HG02763 (cell line): ENCODE results near the gene HTT.
A peak's percentile ranks its signal among the peaks of the same experiment; 100 is the strongest.
"Not testable (repeated sequence)": the region's sequence is repeated elsewhere in the genome, so short reads cannot be mapped to it uniquely, and the experiment has no call there.

Experiments used
- ATAC-seq: cut with Tn5 transposase; IDR thresholded peaks from one replicate; pipeline ENCODE4 v1.9.1; 2021; ENCODE audit warnings: mild to moderate bottlenecking, moderate library complexity; ENCODE audit not compliant: unreplicated experiment

Gene HTT

GRCh38 chr4:3075652-3075981 lies 1.1 kb downstream of the HTT start:
- no peak for ATAC-seq

- ATAC-seq: no peak
Measured at GRCh38 chr4:3077796-3078195, 3.3 kb downstream of the HTT start.

- no peak for ATAC-seq
Measured at GRCh38 chr4:3079694-3080123, 5.2 kb downstream of the HTT start.

- ATAC-seq: no peak
Measured at GRCh38 chr4:3082925-3083515, 8.5 kb downstream of the HTT start.

GRCh38 chr4:3083732-3084131 lies 9.3 kb downstream of the HTT start:
- ATAC-seq: no peak

GRCh38 chr4:3085948-3086670 lies 11.6 kb downstream of the HTT start:
- no peak for ATAC-seq

- ATAC-seq: no peak
Measured at GRCh38 chr4:3087115-3087797, 12.8 kb downstream of the HTT start.

- no peak for ATAC-seq
Measured at GRCh38 chr4:3091464-3091863, 17.0 kb downstream of the HTT start.

- not testable (repeated sequence) for ATAC-seq
Measured at GRCh38 chr4:3094701-3095100, 20.2 kb downstream of the HTT start.

- no peak for ATAC-seq
Measured at GRCh38 chr4:3096202-3096601, 21.7 kb downstream of the HTT start.

- no peak for ATAC-seq
Measured at GRCh38 chr4:3098346-3098745, 23.9 kb downstream of the HTT start.

- peak; percentile 88 for ATAC-seq
Measured at GRCh38 chr4:3106339-3107186, 32.1 kb downstream of the HTT start.

- no peak for ATAC-seq
Measured at GRCh38 chr4:3107271-3107670, 32.8 kb downstream of the HTT start.

- no peak for ATAC-seq
Measured at GRCh38 chr4:3107691-3108121, 33.2 kb downstream of the HTT start.

GRCh38 chr4:3108211-3108610 lies 33.7 kb downstream of the HTT start:
- ATAC-seq: no peak

GRCh38 chr4:3111461-3111860 lies 37.0 kb downstream of the HTT start:
- no peak for ATAC-seq

- ATAC-seq: no peak
Measured at GRCh38 chr4:3112201-3112600, 37.7 kb downstream of the HTT start.

- ATAC-seq: no peak
Measured at GRCh38 chr4:3112609-3113469, 38.4 kb downstream of the HTT start.

GRCh38 chr4:3114377-3114776 lies 39.9 kb downstream of the HTT start:
- ATAC-seq: no peak

- ATAC-seq: no peak
Measured at GRCh38 chr4:3115637-3116270, 41.3 kb downstream of the HTT start.
